ENCODE measurements around the gene MYADML2. TPM values are rescaled to one million over a fixed set of nuclear protein-coding genes. Genes with fewer than 3 reads are reported as not detected.

MYADML2 gene
- total RNA-seq, 4 donors from 2014 or later: 0.76 TPM; not detected in 3

DNA sequence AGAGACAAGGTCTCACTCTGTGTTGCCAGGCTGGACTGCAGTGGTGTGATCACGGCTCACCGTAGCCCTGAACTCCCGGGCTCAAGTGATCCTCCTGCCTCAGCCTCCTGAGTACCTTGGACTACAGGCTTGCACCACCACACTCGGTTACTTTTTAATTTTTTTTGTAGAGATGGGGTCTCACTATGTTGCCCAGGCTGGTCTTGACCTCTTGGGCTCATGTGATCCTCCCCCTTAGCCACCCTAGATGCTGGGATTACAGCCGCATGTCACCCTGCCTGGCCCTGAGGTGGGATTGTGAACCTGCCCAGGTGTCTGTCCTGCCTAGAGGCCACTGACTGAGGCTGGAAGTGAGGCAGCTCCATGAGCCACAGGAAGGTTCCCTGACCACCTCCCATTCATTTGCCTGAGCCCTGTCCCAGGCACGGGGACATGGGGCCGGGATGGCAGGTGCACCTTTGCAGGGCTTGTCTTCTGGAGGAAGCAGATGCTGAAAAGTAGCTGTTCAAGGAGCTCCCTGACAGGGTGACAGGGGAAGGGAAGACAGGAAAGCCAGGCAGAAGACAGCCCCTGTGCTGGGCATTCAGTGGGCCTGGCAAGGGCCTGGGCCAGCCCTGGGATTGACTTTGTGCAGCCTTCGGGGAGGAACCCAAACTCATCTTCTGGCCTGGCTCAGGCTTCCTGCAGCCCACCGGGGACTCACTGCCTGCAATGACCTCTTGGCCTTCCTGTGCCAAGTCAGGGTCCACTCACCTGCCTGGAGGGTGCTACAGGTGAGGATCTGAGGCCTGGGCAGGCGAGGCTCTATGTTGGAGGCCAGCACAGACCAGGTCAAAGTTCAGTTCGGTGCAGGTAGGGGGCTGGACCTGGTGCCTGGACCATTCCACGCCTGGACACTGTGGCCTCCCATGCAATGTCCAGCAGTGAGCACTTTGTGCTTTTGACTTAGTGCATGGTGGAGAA is 22.1 kb upstream of the MYADML2 start:
- H3K9me3 ChIP-seq: no peaks in the 10 kb centered on the region
- TF ChIP-seq, protein P1, sequence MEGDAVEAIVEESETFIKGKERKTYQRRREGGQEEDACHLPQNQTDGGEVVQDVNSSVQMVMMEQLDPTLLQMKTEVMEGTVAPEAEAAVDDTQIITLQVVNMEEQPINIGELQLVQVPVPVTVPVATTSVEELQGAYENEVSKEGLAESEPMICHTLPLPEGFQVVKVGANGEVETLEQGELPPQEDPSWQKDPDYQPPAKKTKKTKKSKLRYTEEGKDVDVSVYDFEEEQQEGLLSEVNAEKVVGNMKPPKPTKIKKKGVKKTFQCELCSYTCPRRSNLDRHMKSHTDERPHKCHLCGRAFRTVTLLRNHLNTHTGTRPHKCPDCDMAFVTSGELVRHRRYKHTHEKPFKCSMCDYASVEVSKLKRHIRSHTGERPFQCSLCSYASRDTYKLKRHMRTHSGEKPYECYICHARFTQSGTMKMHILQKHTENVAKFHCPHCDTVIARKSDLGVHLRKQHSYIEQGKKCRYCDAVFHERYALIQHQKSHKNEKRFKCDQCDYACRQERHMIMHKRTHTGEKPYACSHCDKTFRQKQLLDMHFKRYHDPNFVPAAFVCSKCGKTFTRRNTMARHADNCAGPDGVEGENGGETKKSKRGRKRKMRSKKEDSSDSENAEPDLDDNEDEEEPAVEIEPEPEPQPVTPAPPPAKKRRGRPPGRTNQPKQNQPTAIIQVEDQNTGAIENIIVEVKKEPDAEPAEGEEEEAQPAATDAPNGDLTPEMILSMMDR (IDR thresholded peaks at IDR 0.05): no peak
- TF ChIP-seq POLR2A (IDR thresholded peaks at IDR 0.05): no peak
- H3K27me3 ChIP-seq: no peaks in the 10 kb centered on the region
- H3K36me3 ChIP-seq: no peaks in the 10 kb centered on the region
- no peak overlapping the region for H3K4me3 ChIP-seq
- no peak overlapping the region for H3K27ac ChIP-seq
- DNase-seq: no peak
- peaks cover 7 to 22% (median 19%) of the 10 kb centered on the region in 4 donors for H3K4me1 ChIP-seq

DNA sequence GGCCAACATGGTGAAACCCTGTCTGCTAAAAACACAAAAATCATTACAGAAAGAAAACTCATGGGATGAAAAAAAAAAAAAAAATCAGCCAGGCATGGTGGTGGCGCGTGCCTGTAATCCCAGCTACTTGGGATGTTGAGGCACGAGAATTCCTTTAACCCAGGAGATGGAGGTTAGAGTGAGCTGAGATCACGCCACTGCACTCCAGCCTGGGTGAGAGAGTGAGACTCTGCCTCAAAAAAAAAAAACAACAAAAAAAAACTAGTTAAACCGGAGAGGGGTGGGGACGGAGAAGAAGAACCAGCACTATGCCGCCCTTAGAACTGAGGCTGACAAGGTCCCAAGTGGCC is 21.3 kb upstream of the MYADML2 start:
- peaks cover 7 to 22% (median 19%) of the 10 kb centered on the region in 4 donors for H3K4me1 ChIP-seq
- peak overlapping the region in 1 of 4 donors; percentile 63 for H3K27ac ChIP-seq
- no peaks in the 10 kb centered on the region for H3K27me3 ChIP-seq
- H3K36me3 ChIP-seq: no peaks in the 10 kb centered on the region
- no peaks in the 10 kb centered on the region for H3K9me3 ChIP-seq
- peak overlapping the region in 1 of 4 donors; percentile 40 for H3K4me3 ChIP-seq
- no peak for DNase-seq
- TF ChIP-seq, protein P1 (IDR thresholded peaks at IDR 0.05): no peak
- TF ChIP-seq POLR2A (IDR thresholded peaks at IDR 0.05): no peak

DNA sequence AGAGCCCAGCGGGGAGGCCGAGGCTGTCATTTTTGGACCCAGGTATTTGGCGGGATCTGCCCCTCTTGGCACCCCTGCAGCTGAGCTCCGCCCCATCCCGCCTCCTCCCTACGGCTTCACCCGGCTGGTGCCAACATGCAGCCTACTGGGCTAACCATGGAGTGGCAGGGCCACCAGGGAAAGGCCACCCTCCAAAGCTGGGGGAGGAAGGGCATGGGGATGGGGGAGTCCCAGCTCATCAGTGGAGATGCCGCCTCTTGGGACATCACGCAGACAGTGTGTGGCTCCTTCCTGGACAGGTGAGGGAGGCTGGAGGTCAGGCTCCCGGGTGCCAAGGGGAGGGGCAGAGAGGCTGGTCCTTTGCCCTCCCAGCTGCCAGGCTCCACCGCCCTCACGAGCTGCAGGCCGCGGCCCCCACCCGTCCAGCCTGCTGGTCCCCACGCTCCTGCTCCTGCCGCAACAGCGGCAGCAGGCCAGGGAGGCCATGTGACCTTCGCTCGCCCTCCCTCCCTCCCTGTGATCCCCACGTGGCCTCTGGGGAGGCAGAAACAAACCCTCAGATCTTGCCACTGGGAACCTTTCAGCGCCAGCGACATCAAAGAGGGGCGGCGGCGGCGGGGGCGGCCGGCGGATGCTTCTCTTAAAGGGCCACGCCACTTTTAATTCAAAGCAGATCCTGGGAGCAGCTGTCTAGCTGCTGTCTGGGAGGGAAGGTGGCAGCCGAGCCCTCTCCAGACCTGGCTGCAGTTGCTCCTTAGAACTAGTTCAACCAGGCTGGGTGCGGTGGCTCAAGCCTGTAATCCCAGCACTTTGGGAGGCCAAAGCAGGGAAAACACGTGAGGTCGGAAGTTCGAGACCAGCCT is 20.7 kb upstream of the MYADML2 start:
- TF ChIP-seq POLR2A (IDR thresholded peaks at IDR 0.05): no peak
- TF ChIP-seq, protein P1 (IDR thresholded peaks at IDR 0.05): no peak
- Histone ChIP-seq H3K9me3 (no peaks in the 10 kb centered on the region), H3K27ac (peak overlapping the region; percentile 3 to 63 (median 22)), H3K27me3 (no peaks in the 10 kb centered on the region), H3K4me1 (peaks cover 7 to 22% (median 19%) of the 10 kb centered on the region in 4 donors), H3K36me3 (no peaks in the 10 kb centered on the region), H3K4me3 (peak overlapping the region; percentile 16 to 40 (median 19))
- peak; percentile 83 to 93 (median 88) for DNase-seq

DNA sequence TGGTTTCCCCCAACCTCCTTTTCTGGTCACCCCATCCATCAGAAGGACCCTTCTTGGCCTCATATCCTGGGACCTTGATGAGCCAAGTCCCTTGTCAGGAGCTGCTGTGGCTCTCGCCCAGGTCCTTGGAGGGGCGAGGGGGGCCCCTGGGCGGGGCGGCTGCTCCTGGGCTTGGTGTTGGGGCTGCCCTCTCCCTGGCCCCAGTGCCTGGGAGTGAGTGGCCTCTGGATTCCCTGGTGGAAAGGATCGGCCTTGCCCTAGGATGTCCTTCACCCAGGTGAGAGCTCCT is 20.2 kb upstream of the MYADML2 start:
- Histone ChIP-seq H3K27me3 (peaks cover 0 to 3% of the 10 kb centered on the region in 2 donors), H3K27ac (peak overlapping the region in 3 of 4 donors; percentile 18 to 63 (median 27)), H3K4me1 (peaks cover 7 to 22% (median 19%) of the 10 kb centered on the region in 4 donors), H3K36me3 (no peaks in the 10 kb centered on the region), H3K4me3 (peak overlapping the region in 3 of 4 donors; percentile 19 to 40 (median 19)), H3K9me3 (no peaks in the 10 kb centered on the region)
- TF ChIP-seq, protein P1 (IDR thresholded peaks at IDR 0.05): no peak
- no peak for TF ChIP-seq POLR2A (IDR thresholded peaks at IDR 0.05)
- no peak for DNase-seq

DNA sequence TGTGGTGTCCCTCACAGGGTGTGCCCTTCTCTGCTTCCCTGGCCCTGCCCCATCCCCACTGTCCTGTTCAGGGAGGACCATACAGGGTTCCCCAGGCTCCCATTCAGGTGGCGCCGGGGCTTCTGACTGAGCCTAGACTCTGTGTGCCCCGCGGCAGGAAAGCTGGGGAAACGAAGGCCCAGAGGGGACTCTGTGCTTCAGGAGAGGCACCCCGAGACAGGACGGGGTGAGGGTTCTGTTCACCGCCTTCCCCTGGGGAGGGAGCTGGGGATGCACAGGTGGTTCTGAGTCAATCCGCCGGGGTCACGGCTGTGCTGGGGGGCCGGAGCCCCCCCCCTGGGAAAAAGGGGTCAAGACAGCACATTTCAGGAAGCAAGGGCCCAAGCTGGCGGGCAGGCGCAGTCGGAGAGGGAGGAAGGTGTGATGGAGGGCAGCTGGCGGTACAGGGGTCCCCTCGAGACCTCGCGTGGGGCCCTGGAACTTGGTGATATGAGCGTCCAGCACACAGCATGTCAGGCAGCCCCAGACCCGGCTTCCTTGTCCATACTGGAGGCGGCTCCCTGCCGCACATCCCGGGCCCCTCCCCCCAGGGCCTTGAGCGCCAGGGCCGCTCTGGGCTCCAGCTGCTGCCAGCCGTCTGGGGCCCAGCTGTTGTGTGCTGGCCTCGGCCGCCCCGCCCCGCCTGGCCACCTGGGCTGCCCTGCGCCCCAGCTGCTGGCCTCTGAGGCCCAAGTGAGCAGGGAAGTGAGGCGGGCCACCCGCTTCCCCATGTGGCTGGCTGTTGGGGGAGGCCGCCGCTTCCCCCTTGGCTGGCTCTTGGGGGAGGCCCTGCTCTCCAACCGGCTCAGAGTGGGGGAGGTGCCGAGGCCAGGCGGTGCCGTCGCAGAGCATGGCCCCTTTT is 19.6 kb upstream of the MYADML2 start:
- H3K27ac ChIP-seq: peak overlapping the region in 3 of 4 donors; percentile 18 to 63 (median 27)
- peaks cover 7 to 27% (median 20%) of the 10 kb centered on the region in 4 donors for H3K4me1 ChIP-seq
- TF ChIP-seq POLR2A (IDR thresholded peaks at IDR 0.05): no peak
- TF ChIP-seq, protein P1 (IDR thresholded peaks at IDR 0.05): no peak
- H3K36me3 ChIP-seq: no peaks in the 10 kb centered on the region
- peak overlapping the region in 1 of 4 donors; percentile 40 for H3K4me3 ChIP-seq
- H3K9me3 ChIP-seq: no peaks in the 10 kb centered on the region
- peaks cover 0 to 9% of the 10 kb centered on the region in 2 donors for H3K27me3 ChIP-seq
- DNase-seq: peak; percentile 46 to 82 (median 80)

Measured in Peyer's patch (tissue), 4 donors.